Peyer's patch (tissue), 4 donors: ENCODE data around the gene FYTTD1. TPM values are rescaled to one million over a fixed set of nuclear protein-coding genes. Genes with fewer than 3 reads are reported as not detected.
A peak's percentile ranks its signal among the peaks of the same experiment; 100 is the strongest.
"Not testable (repeated sequence)": the region's sequence is repeated elsewhere in the genome, so short reads cannot be mapped to it uniquely, and the experiment has no call there.

Experiments
- DNase-seq, 3 donors: peaks; one replicate each; pipeline ENCODE4 v3.0.0-alpha.2; 2017 to 2019
- H3K27ac ChIP-seq, 4 donors: fragments of 200-600 bp; sonication (generic); one replicate each; pipeline ENCODE4 v1.5.1; 2016 to 2019
- H3K27me3 ChIP-seq, 2 donors: fragments of 200-600 bp; sonication (generic); one replicate each; pipeline ENCODE4 v1.5.1; 2019
- H3K36me3 ChIP-seq, 3 donors: fragments of 200-600 bp; sonication (generic); one replicate each; pipeline ENCODE4 v1.5.1; 2016 to 2019
- H3K4me1 ChIP-seq, 4 donors: fragments of 200-600 bp; sonication (generic); one replicate each; pipeline ENCODE4 v1.5.1; 2016 to 2019
- H3K4me3 ChIP-seq, 4 donors: fragments of 200-600 bp; sonication (generic); 1 replicate in 3 of 4; 2 replicates in 1 of 4; pipeline ENCODE4 v1.5.1; 2016 to 2019; ENCODE audit warnings: mild to moderate bottlenecking in 1 of 4
- H3K9me3 ChIP-seq, 4 donors: fragments of 200-600 bp; sonication (generic); one replicate each; pipeline ENCODE4 v1.5.1; 2016 to 2019; ENCODE audit warnings: mild to moderate bottlenecking in 1 of 4
- CTCF ChIP-seq, 6 experiments: fragments of 450-650 bp in 4 of 6; fragments of 200-600 bp in 2 of 6; sonication (generic) in 1 of 6; IDR thresholded peaks; one replicate each; pipeline ENCODE4 v1.5.1; 2017 to 2019; ENCODE audit warnings: antibody characterized with exemption in 6 of 6, mild to moderate bottlenecking in 3 of 6, moderate library complexity in 1 of 6
- POLR2A ChIP-seq, 2 donors: fragments of 450-650 bp; IDR thresholded peaks; one replicate each; pipeline ENCODE4 v1.5.1; 2017; ENCODE audit warnings: antibody characterized with exemption in 2 of 2, mild to moderate bottlenecking in 2 of 2, moderate library complexity in 2 of 2
- total RNA-seq, 4 donors: library from RNA; depleted of rRNA; stranded (reverse); fragments of >200 nt; gene quantifications; one replicate each; pipeline ENCODE4 v1.1.0, GENCODE V29; 2016

The FYTTD1 gene
- total RNA-seq = 10 to 100 TPM; 15.4 to 62.7 (median 27.4) TPM

- peaks cover 0 to 15% (median 4%) of the 10 kb centered on the region in 4 donors for H3K4me1 ChIP-seq
- H3K9me3 ChIP-seq = no peaks in the 10 kb centered on the region
- peak within 1 kb of the TSS; percentile 94 to 98 (median 96) for H3K27ac ChIP-seq
- no peaks in the 10 kb centered on the region for H3K27me3 ChIP-seq
- peak within 1 kb of the TSS; percentile 69 to 87 (median 81) for H3K4me3 ChIP-seq
- DNase-seq = peak; percentile 88 to 96 (median 94)
- peak in 1 of 2 donors; percentile 56 for TF ChIP-seq POLR2A (IDR thresholded peaks at IDR 0.05)
- peak; percentile 45 to 76 (median 59) for TF ChIP-seq CTCF (IDR thresholded peaks at IDR 0.05)
- H3K36me3 ChIP-seq = no peaks in the 10 kb centered on the region
Observed at GRCh38 chr3:197749601-197750395, at the start of gene FYTTD1. TSS of gene FYTTD1 (plus strand) at chr3:197749883. CDS start at chr3:197749972, 89 bp downstream.

GRCh38 chr3:197700095-197700494, 49.6 kb upstream of the FYTTD1 start:
- Histone ChIP-seq H3K9me3 (no peaks in the 10 kb centered on the region), H3K4me1 (no peaks in the 10 kb centered on the region), H3K36me3 (peaks cover 0 to 78% (median 0%) of the 10 kb centered on the region in 3 donors), H3K27me3 (no peaks in the 10 kb centered on the region), H3K27ac (no peak overlapping the region), H3K4me3 (no peak overlapping the region)
- DNase-seq = no peak
- TF ChIP-seq CTCF (IDR thresholded peaks at IDR 0.05) (no peak), POLR2A (IDR thresholded peaks at IDR 0.05) (no peak)

- TF ChIP-seq CTCF (IDR thresholded peaks at IDR 0.05) = no peak
- TF ChIP-seq POLR2A (IDR thresholded peaks at IDR 0.05) = no peak
- Histone ChIP-seq H3K27me3 (no peaks in the 10 kb centered on the region), H3K36me3 (peaks cover 0 to 65% (median 0%) of the 10 kb centered on the region in 3 donors), H3K9me3 (no peaks in the 10 kb centered on the region), H3K4me1 (no peaks in the 10 kb centered on the region), H3K4me3 (no peak overlapping the region), H3K27ac (no peak overlapping the region)
- no peak for DNase-seq
Observed at GRCh38 chr3:197701841-197702240, 47.8 kb upstream of the FYTTD1 start.

GRCh38 chr3:197706658-197707057, 43.0 kb upstream of the FYTTD1 start:
- no peak for TF ChIP-seq CTCF (IDR thresholded peaks at IDR 0.05)
- TF ChIP-seq POLR2A (IDR thresholded peaks at IDR 0.05) = no peak
- DNase-seq = no peak
- Histone ChIP-seq H3K36me3 (peaks cover 0 to 24% (median 0%) of the 10 kb centered on the region in 3 donors), H3K27ac (no peak overlapping the region), H3K9me3 (no peaks in the 10 kb centered on the region), H3K4me1 (no peaks in the 10 kb centered on the region), H3K4me3 (no peak overlapping the region), H3K27me3 (no peaks in the 10 kb centered on the region)

- TF ChIP-seq POLR2A (IDR thresholded peaks at IDR 0.05) (no peak), CTCF (IDR thresholded peaks at IDR 0.05) (no peak)
- H3K27me3 ChIP-seq = no peaks in the 10 kb centered on the region
- peak in 2 of 3 donors; percentile 67 to 68 for DNase-seq
- peaks cover 0 to 14% (median 0%) of the 10 kb centered on the region in 3 donors for H3K36me3 ChIP-seq
- H3K9me3 ChIP-seq = no peaks in the 10 kb centered on the region
- peak overlapping the region in 1 of 4 donors; percentile 51 for H3K27ac ChIP-seq
- no peak overlapping the region for H3K4me3 ChIP-seq
- H3K4me1 ChIP-seq = peaks cover 0 to 7% (median 2%) of the 10 kb centered on the region in 4 donors
Observed at GRCh38 chr3:197709135-197709534, 40.5 kb upstream of the FYTTD1 start.

- H3K9me3 ChIP-seq, H3K4me1 ChIP-seq, H3K4me3 ChIP-seq, H3K27me3 ChIP-seq, DNase-seq, H3K36me3 ChIP-seq: not testable (repeated sequence)
- peak overlapping the region in 2 of 4 donors; percentile 80 to 91 for H3K27ac ChIP-seq
Observed at GRCh38 chr3:197710965-197711364, 38.7 kb upstream of the FYTTD1 start.
